HL-60 (cell line): ENCODE results near the gene PANX2.

Experiments
- DNase-seq, 2 experiments: peaks; one replicate each; pipeline ENCODE4 v3.0.0-alpha.2; 2010 to 2020; ENCODE audit warnings: low read depth in 1 of 2, low spot score in 1 of 2
- H3K27ac ChIP-seq: fragments of 250-450 bp; sonication (Bioruptor Pico); replicated peaks from 2 replicates; pipeline ENCODE4 v1.5.1; 2020; ENCODE audit warnings: mild to moderate bottlenecking, moderate library complexity
- H3K27me3 ChIP-seq: fragments of 250-450 bp; sonication (Bioruptor Pico); 2 replicates; pipeline ENCODE4 v1.5.1; 2021; ENCODE audit warnings: mild to moderate bottlenecking, moderate library complexity; ENCODE audit not compliant: insufficient read depth, poor library complexity, severe bottlenecking
- H3K4me3 ChIP-seq: replicated peaks from 2 replicates; pipeline ENCODE4 v1.5.1; 2011; ENCODE audit warnings: mild to moderate bottlenecking, control low read depth, low read length; ENCODE audit not compliant: insufficient read depth
- CTCF ChIP-seq: IDR thresholded peaks from one replicate; pipeline ENCODE4 v1.5.1; 2011; ENCODE audit warnings: low read length, control low read depth, inconsistent platforms; ENCODE audit not compliant: insufficient read depth
- GABPA ChIP-seq: IDR thresholded peaks from 2 replicates; pipeline ENCODE4 v1.6.1; 2012; ENCODE audit warnings: low read depth
- POLR2AphosphoS5 ChIP-seq: IDR thresholded peaks from 2 replicates; pipeline ENCODE4 v1.6.1; 2012; ENCODE audit warnings: low read depth
- REST ChIP-seq: IDR thresholded peaks from 2 replicates; pipeline ENCODE4 v1.6.1; 2012; ENCODE audit warnings: low read depth; ENCODE audit not compliant: insufficient replicate concordance
- SPI1 ChIP-seq: IDR thresholded peaks from 2 replicates; pipeline ENCODE4 v1.6.1; 2012; ENCODE audit warnings: low read depth, mild to moderate bottlenecking, borderline replicate concordance

PANX2 gene

GRCh38 chr22:50194037-50194805 lies 23.7 kb downstream of the PANX2 start:
- DNase-seq, result no peak
- TF ChIP-seq SPI1 (no peak), POLR2AphosphoS5 (no peak), GABPA (no peak), CTCF (no peak), REST (no peak)
- Histone ChIP-seq H3K27me3 (no peaks in the 10 kb centered on the region), H3K27ac (no peak overlapping the region; the same call in 1 of the 2 replicates), H3K4me3 (no peak overlapping the region)

GRCh38 chr22:50196256-50196655 lies 25.7 kb downstream of the PANX2 start:
- Histone ChIP-seq H3K27ac (no peak overlapping the region), H3K27me3 (no peaks in the 10 kb centered on the region), H3K4me3 (no peak overlapping the region)
- no peak for DNase-seq
- TF ChIP-seq GABPA (no peak), SPI1 (no peak), CTCF (no peak), REST (no peak), POLR2AphosphoS5 (no peak)

GRCh38 chr22:50197000-50197800 lies 26.7 kb downstream of the PANX2 start:
- DNase-seq, result no peak
- TF ChIP-seq POLR2AphosphoS5 (no peak; the same call in 1 of the 2 replicates), REST (no peak), SPI1 (no peak), GABPA (no peak), CTCF (no peak)
- Histone ChIP-seq H3K27ac (no peak overlapping the region), H3K27me3 (no peaks in the 10 kb centered on the region), H3K4me3 (no peak overlapping the region)
